ENCODE results near the gene KCNS1.
A peak's percentile ranks its signal among the peaks of the same experiment; 100 is the strongest.
"Not testable (repeated sequence)": the region's sequence is repeated elsewhere in the genome, so short reads cannot be mapped to it uniquely, and the experiment has no call there.

Gene KCNS1

DNA sequence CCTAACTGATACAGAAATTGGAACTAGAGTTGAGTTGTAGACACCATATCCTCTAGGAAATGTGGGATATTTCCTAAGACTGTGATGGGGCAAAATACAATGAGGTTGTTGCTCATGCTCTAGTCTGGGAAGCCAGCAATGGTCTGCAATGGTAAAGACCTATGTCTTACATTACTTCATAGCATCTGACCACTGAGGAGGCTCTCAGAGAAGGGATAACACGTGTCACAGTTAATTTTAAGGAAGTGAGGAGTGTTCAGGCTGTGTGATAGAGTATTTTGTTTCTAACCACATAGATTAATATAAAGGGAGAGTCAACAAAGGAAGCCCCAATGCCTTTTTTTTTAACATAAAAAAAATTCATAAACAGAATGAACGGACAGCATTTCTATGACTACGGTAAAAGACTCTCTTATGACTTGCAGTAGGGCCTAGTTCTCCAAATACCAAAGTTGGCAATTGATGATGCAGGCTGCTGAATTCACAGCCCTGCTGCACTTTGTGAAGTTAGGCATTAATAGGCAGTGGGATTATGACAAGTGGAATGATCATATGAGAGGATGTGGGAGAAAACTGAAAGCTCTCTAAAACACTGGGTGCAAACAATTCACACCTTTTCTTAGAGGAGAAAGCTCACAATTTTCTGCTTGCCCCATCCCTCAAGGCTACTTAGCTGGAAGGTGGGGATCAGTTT, 13.7 kb downstream of the KCNS1 start:
- DNase-seq = no peak
- in situ Hi-C loops (cut with HindIII; ENCODE audit: low pct_ligation_motif_present, low pct_unique_long_range_greater_than_20kb, low sequenced_read_pairs) = no loop called here

DNA sequence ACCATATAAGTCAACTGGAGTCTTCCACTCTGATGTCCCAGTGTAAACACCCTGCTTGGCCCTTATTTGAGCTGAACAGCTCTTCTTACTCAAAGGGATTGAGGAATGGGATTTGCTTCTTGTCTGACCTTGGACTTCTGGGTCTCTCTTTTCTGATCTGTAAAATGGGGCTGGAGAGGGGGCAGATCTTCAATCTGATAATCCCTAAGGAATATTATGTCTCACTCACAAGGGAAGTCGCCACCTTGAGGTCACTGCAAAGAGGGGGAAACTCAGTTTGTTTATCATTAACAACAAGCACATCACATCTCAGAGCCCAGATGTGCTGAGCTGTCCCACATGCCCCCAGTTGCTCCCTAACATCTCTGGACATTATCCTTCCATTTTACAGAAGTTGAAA, 15.1 kb downstream of the KCNS1 start:
- no peak for DNase-seq
- in situ Hi-C loops (cut with HindIII; ENCODE audit: low pct_ligation_motif_present, low pct_unique_long_range_greater_than_20kb, low sequenced_read_pairs) = no loop called here

DNA sequence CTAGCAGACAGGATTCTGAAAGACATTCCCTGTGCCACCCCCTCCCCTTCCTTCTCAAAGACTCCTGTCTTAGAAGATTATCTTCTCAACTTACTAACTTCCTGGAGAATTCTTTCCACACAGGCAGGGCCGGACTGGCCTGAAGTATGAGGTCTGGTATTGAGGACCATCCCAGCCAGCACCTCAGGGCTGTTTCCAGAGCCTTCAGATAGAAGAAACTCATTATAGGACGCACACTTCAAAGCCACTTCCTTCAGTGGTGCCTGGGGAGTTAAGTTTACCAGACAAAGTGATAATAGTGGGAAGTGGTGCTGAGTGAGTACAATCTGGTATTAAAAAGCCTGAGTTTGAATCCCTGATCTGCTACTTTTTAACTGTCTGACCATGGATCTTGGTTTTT, 15.6 kb downstream of the KCNS1 start:
- in situ Hi-C loops (cut with HindIII; ENCODE audit: low pct_ligation_motif_present, low pct_unique_long_range_greater_than_20kb, low sequenced_read_pairs) = no loop called here
- no peak for DNase-seq

DNA sequence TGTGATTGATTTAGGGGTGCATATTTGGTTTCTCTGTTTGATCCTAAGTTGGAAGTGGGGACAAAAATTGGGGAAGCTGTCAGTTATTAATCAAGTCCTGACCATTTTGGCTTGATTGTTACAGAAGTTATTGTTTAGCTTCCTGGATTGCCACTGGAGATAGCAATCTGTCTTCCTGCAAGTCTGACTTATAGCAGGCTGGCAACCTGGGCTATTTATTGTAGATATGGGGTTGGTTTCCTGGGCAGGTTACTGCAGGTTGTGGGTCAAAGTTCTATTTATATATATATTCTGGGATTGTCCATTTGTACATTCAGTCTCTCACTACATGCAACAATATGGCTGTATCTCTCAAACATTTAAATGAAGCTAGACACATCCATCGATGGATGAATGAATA, 17.8 kb downstream of the KCNS1 start:
- DNase-seq = no peak

DNA sequence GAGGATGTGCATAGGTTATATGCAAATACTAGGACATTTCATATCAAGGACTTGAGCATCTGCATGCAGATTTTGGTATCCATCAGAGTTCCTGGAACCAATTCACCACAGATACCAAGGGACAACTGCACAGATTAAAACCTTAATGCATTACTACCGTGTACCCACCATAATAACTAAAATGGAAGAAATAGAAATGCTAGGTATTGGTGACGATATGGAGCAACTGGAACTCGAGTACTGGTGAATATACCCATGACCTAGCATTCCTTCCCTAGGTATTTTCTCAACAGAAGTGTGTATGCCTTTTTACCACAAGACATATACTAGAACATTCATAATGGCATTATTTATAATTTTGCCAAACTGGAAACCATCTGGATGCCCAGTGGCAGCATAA, 18.5 kb downstream of the KCNS1 start:
- DNase-seq = no peak
- in situ Hi-C loops (cut with HindIII; ENCODE audit: low pct_ligation_motif_present, low pct_unique_long_range_greater_than_20kb, low sequenced_read_pairs) = no loop called here

More for the DNA sequence above, 17.8 kb downstream of the KCNS1 start:
- in situ Hi-C loops (cut with HindIII; ENCODE audit: low pct_ligation_motif_present, low pct_unique_long_range_greater_than_20kb, low sequenced_read_pairs) = no loop called here

DNA sequence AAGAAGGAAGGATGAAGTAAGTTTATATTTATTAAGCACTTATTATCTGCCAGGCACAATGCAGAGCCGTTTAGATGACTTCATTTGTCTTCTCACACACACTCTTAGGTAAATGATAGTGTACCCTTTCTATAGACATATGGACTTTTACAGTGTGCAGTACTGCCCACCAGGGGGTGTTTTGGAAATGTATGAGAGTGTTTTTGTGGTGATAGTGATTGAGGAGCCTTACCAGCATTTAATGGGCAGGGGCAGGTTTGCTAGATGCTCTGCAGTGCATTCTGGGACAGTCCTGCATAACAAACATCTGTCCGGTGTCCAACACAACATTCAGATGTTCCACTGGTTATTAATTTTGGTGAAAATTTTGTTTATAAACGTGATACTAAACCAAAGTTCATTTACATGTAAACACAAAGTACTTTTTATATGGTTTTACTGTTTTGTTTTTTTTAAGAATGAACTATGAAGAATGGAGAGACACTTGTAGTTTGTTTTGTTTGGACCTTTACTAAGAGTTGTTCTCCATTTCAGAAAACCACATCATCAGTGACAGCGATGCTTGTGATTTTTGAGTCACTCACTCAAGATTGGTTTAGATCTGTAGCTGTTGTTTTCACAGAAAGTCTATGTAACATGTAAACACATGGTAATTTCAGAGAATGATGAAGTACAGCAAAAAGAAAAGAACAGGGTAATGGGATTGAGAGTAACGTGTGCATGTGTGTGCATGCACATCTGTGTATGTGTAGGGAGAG, 19.9 kb downstream of the KCNS1 start:
- peak; percentile 8 for DNase-seq
- in situ Hi-C loops (cut with HindIII; ENCODE audit: low pct_ligation_motif_present, low pct_unique_long_range_greater_than_20kb, low sequenced_read_pairs) = no loop called here

DNA sequence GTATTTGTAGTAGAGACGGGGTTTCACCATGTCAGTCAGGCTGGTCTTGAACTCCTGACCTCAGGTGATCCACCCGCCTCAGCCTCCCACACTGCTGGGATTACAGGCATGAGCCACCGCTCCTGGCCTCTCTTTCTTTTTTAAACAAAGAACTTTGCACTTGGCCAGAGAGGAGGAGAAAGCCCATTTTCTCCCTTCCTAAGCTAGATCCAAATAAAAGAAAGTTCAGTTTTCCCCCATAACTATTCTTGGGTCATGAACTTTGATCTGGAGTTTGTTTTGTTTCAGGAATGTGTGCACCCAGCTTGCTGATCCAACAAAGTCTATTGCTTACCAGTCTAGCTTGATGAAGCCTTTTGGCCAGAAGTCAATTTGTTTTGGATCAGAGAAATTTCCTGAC, 23.4 kb downstream of the KCNS1 start:
- in situ Hi-C loops (cut with HindIII; ENCODE audit: low pct_ligation_motif_present, low pct_unique_long_range_greater_than_20kb, low sequenced_read_pairs) = no loop called here
- DNase-seq = no peak

DNA sequence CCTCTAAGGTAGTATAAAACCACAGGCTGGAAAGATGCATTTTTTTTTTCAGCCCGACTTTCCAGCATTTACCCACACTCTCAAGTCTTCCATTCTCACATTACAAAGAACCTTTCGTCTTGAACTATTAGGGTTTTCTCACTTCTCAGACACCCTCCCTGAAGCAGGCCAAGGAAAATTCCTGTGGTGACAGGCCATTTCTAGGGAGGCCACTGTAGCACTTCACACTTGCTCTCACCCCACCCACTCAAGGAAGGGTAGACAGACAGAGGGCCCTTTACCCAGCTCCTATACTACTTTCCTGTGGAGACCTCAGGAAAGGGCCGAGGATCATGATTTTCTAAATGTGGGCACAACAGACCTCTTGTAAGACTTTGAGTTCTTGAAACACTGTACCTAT, 27.7 kb downstream of the KCNS1 start:
- no peak for DNase-seq
- in situ Hi-C loops (cut with HindIII; ENCODE audit: low pct_ligation_motif_present, low pct_unique_long_range_greater_than_20kb, low sequenced_read_pairs) = no loop called here

DNA sequence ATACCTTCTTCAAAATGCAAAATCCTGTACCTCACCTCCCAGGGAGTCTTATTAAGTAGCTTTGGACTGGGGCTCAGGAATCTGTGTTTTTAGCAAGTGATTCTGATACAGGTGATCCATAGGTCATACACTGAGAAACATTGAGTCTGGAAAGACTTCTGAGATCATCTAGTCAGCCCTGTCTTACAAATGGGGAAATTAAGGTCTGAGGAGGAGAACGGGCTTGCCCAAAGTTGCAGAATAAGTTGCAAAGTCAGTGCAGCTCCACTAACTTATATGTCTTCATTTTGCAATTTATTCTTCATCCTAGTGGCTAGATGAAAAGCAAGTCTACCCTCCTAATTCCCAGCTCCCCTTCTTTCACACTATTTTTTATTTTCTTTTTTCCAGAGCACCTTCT, 28.9 kb downstream of the KCNS1 start:
- in situ Hi-C loops (cut with HindIII; ENCODE audit: low pct_ligation_motif_present, low pct_unique_long_range_greater_than_20kb, low sequenced_read_pairs) = no loop called here

DNA sequence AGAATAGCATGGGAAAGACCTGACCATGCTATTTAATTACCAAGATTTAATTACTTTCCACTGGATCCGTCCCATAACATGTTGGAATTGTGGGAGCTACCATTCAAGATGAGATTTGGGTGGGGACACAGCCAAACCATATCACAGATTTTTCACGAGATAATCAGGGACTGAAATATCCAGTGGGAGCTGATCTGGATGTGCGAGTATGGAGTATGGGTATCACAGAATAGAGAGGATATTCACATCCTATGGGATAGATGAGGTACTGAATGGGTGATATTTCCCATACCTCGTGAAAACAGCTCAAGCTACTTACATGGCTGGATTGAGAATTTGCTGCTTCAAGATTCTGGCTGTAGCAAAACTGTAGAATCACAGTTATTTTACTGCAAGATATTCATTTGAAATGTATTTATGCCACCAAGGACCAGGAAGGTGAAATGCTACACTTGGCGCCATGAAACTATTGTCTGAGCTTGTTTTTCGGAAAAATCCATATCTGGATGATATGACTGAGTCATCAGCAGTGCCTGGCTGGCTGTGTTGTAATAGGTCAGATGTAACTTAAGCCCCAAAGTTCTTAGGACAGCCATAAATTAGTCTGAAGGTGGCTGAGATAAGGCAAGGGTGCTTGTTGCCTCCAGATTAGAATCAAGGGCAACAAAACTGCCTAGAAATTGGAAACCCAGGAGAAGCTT, 29.8 kb downstream of the KCNS1 start:
- in situ Hi-C loops (cut with HindIII; ENCODE audit: low pct_ligation_motif_present, low pct_unique_long_range_greater_than_20kb, low sequenced_read_pairs) = no loop called here
- no peak for DNase-seq

More for the DNA sequence above, 28.9 kb downstream of the KCNS1 start:
- no peak for DNase-seq

DNA sequence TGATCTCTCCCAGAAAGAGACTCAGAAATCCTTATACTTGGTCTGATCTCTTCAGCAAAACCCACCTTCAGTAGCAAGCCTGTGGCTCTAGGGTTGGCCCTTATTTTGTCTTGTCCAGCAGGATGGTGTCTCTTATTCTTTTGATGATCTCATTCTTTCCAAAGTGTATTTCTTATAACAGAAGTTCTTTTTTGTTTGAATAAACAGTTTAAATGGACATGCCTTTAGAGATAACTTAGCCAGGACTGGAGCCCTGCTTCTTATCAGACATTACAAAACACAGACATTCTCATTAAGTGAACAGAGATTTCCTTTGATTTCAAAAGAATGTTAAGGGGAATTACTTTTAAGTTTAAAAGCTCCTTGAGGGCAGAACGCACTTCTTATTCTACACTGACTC, 31.7 kb downstream of the KCNS1 start:
- DNase-seq = no peak
- in situ Hi-C loops (cut with HindIII; ENCODE audit: low pct_ligation_motif_present, low pct_unique_long_range_greater_than_20kb, low sequenced_read_pairs) = no loop called here

DNA sequence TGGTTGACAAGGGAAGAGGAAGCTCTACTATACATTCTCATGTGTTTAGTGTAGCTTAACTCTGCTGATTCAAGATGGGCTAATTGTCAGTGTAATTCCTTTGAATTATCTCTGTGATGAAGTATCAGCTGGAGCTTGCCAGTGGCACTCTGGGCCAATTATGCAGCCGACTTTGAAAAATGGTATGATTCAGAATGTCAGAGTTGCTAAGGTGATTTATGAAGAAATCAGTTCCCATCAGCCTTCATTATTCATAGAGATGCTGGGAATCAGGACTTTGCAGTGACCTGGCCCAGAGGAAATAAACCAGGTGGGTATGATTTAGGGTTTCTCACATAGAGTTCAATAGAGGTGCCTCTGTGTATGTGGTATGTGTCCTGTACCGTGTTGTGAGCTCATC, 33.4 kb downstream of the KCNS1 start:
- in situ Hi-C loops (cut with HindIII; ENCODE audit: low pct_ligation_motif_present, low pct_unique_long_range_greater_than_20kb, low sequenced_read_pairs) = no loop called here
- no peak for DNase-seq

DNA sequence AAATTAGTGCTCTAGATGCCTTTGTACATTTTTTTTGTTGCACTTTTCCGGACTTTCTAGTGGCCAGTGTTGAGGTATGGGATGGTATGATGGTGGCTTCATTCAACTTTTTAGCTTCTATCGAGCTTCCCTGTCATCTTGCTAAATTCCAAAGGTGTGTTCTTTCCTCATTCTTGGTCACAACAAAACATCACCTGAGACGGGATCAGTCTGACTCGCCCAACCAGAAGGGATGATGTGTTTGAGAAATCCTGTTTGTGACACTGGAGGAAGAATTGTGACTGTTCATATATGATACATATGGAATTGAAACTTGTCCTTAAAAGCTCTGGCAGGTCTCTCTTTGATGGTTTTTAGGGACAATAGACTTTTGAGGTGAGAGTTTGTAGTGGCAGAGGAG, 33.8 kb downstream of the KCNS1 start:
- no peak for DNase-seq
- in situ Hi-C loops (cut with HindIII; ENCODE audit: low pct_ligation_motif_present, low pct_unique_long_range_greater_than_20kb, low sequenced_read_pairs) = no loop called here

DNA sequence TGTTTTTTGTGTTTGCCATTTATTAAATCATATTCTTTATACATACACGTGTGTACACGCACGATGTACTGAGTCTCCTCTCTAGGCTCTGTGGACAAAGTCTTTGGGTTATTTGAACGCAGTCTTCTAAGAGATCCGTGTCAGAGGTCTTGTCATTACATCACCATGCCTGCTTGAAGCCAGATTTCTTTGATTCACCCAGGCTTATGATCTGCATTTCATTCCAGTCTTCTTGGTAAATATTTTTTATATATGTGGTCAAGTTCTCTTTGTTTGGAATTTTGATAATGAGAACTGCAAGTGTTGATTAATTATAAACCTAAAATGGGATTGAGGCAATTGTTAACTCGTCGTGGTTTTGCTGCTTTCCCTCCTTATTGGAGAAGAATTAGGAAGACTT, 34.6 kb downstream of the KCNS1 start:
- DNase-seq = no peak
- in situ Hi-C loops (cut with HindIII; ENCODE audit: low pct_ligation_motif_present, low pct_unique_long_range_greater_than_20kb, low sequenced_read_pairs) = no loop called here

DNA sequence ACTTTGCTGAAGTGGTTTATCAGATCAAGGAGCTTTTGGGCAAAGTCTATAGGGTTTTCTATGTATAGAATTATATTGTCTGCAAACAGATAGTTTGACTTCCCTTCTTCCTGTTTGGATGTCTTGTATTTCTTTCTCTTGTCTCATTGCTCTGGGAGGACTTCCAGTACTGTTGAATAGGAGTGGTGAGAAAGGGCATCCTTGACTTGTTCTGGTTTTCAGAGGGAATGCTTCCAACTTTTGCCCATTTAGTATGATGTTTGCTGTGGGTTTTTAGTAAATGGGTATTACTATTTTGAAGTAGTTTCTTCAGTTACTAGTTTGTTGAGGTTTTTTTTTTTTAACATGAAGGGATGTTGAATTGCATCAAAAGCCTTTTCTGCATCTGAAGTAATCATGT, 36.1 kb downstream of the KCNS1 start:
- DNase-seq = no peak
- in situ Hi-C loops (cut with HindIII; ENCODE audit: low pct_ligation_motif_present, low pct_unique_long_range_greater_than_20kb, low sequenced_read_pairs) = no loop called here

DNA sequence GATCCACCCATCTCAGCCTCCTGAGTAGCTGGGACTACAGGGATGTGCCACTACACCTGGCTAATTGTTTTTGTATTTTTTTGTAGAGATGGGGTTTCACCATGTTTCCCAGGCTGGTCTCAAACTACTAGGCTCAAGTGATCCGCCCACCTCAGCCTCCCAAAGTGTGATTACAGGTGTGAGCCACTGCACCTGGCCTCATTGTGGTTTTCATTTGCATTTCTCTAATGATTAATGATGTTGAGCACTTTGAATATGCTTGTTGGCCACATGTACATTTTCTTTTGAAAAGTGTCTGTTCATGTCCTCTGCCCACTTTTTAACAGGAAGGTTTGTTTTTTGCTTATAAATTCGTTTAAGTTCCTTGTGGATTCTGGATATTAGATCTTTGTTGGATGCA, 37.8 kb downstream of the KCNS1 start:
- in situ Hi-C loops (cut with HindIII; ENCODE audit: low pct_ligation_motif_present, low pct_unique_long_range_greater_than_20kb, low sequenced_read_pairs); DNase-seq: not testable (repeated sequence)

DNA sequence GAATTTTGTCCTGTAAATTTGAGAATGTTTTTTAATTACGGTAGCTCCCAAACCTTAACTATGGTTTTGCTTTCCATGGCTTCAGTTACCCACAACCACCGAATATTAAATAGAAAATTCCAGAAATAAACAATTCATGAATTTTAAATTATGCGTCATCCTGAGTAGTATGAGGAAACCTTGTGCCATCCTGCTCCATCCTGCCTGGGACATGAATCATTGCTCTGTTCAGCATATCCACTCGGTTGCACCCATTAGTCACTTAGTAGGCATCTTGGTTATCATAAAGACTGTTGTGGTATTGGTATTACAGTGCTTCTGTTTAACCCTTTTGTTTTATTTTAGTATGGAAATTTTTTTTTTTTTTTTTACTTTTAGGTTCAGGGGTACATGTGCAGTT, 39.7 kb downstream of the KCNS1 start:
- in situ Hi-C loops (cut with HindIII; ENCODE audit: low pct_ligation_motif_present, low pct_unique_long_range_greater_than_20kb, low sequenced_read_pairs) = no loop called here
- peak; percentile 76 for DNase-seq

DNA sequence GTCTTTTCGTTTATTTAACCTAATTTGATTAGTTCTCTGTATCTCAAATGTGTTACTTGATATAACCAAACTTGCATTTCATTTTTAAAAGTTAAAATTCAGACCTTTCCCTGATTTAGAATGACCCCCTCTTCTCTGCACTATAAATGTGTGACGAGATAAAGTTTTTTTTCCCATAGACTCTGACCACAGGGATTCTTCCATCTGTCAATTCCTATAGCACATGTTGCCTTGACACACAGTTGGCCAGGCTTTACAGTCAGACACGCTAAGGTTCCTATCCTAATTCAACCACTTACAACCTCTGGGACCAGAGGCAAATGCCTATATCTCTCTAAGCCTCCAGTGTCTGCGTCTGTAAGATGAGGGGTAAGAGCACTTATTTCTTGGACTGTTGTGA, 40.6 kb downstream of the KCNS1 start:
- DNase-seq = no peak
- in situ Hi-C loops (cut with HindIII; ENCODE audit: low pct_ligation_motif_present, low pct_unique_long_range_greater_than_20kb, low sequenced_read_pairs) = no loop called here

DNA sequence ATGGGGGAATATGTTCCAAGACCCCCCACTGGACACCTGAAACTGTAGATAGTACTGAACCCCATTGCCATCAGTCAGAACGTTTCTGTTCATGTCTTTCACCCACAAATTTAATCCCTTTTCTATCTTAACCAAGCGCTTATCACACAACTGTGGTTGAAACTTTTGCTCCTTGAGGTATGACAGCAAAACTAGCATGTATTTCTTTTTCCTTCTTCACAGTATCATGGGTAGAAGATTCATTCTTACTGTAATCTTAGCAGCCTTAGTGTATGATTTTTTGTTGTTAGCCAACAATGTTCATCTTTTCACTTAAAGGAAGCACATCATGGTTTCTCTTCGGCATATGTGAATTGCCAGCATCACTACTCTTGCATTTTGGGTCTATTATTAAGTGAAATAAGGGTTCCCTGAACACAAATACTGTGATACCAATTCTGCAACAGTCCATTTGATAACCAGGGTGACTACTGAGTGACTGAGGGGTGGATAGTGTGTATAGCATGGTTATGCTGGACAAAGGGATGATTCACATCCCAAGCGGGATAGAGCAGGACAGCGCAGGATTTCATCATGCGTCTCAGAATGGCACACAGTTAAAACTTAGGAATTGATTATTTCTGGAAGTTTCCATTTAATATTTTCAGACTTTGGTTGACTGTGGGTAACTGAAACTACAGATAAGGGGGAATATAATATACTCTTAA, 41.8 kb downstream of the KCNS1 start:
- in situ Hi-C loops (cut with HindIII; ENCODE audit: low pct_ligation_motif_present, low pct_unique_long_range_greater_than_20kb, low sequenced_read_pairs) = no loop called here
- DNase-seq = no peak
